ENCODE results near the gene ODR4.

DNA sequence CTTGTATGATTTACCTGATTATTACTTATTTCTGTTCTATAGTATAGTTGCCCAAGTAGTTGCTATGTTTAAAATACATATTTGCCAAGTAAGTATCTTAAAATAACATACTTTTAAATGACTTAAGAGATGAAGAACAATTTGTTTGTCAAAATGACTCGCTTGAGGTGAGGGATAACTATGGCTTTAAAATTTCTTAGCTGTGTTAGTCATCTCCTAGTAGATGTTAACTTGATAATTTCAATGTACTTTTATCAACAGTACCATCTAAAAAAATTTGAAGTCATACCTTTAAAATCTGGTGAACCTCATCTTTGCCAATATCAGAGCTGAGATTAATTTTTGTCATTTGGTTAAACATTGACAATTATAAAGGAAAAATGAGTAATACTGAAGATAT is 37.7 kb downstream of the ODR4 start:
- TF ChIP-seq, protein P1, sequence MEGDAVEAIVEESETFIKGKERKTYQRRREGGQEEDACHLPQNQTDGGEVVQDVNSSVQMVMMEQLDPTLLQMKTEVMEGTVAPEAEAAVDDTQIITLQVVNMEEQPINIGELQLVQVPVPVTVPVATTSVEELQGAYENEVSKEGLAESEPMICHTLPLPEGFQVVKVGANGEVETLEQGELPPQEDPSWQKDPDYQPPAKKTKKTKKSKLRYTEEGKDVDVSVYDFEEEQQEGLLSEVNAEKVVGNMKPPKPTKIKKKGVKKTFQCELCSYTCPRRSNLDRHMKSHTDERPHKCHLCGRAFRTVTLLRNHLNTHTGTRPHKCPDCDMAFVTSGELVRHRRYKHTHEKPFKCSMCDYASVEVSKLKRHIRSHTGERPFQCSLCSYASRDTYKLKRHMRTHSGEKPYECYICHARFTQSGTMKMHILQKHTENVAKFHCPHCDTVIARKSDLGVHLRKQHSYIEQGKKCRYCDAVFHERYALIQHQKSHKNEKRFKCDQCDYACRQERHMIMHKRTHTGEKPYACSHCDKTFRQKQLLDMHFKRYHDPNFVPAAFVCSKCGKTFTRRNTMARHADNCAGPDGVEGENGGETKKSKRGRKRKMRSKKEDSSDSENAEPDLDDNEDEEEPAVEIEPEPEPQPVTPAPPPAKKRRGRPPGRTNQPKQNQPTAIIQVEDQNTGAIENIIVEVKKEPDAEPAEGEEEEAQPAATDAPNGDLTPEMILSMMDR (IDR thresholded peaks at IDR 0.05 in 8 of 11, conservative IDR thresholded peaks at IDR 0.05 in 3 of 11) = no peak
- TF ChIP-seq POLR2AphosphoS5 (IDR thresholded peaks at IDR 0.05) = no peak
